Amniotic epithelial cell (primary cell): Measurements from ENCODE around the gene VWA7.

ENCODE experiments used
- DNase-seq: peaks from one replicate; pipeline ENCODE4 v3.0.0-alpha.2; 2010; ENCODE audit warnings: low read depth

The VWA7 gene

GRCh38 chr6:31778999-31779885, 2.1 kb upstream of the VWA7 start:
- DNase-seq = no peak

GRCh38 chr6:31778193-31778592, 1.1 kb upstream of the VWA7 start:
- no peak for DNase-seq

GRCh38 chr6:31777667-31778050, 531 bp upstream of the VWA7 start:
- no peak for DNase-seq

DNA sequence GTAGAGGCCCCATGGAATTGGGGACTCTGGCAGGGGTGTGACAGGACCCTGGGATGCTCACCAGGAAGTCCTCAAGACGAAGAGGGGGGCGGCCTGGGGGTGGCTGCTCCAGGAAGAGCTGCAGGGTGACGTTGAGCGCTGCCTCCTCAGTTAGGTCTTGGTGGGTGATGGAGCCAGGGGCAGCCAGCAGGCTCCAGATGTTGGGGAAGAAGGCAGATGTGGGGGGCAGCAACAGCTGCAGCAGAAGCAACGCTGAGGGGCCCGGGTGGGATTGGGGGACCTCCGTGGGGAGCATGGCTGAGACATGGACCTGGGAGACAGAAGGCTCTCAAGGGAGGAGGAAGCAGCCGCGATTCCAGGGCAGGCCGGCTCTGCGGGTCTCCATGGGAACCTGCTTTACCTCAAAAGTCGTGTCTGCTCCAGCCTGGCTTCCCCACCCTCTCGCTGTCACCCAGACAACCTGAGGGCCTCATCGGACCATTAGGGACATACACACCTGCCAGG, 591 bp downstream of the VWA7 start:
- no peak for DNase-seq

- DNase-seq = no peak
Observed at GRCh38 chr6:31775633-31776484, 1.3 kb downstream of the VWA7 start.

GRCh38 chr6:31775184-31775583, 1.9 kb downstream of the VWA7 start:
- DNase-seq = no peak

DNA sequence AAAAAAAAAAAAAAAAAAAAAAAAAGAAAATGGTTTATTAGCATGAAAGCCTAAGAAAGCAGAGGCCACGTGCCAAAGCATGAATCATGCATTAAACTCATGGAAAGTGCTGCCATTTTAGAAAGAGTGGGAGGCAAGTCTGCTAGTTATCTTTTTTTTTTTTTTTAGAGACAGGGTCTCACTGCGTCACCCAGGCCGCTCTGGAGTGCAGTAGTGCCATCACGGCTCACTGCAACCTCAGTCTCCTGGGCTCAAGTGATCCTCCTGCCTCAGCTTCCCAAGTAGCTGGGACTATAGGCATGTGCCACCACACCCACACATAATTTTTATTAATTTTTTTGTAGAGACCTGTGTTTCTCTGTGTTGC, 5.2 kb downstream of the VWA7 start:
- peak; percentile 39 for DNase-seq

DNA sequence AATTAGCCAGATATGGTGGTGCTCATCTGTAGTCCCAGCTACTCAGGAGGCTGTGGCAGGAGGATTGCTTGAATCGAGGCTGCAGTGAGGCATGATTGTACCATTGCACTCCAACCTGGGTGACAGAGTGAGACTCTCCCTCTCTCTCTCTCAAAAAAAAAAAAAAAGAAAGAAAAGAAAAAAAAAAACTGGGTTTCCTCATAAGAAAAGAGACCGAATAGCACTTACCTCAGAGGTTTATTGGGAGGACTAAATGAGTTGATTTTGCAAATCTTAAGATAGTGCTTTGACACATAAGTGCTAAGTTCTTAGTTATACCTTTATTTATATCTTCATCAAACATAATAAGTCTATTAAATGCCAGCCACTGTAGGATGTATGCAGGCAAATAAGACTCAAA, 6.3 kb downstream of the VWA7 start:
- DNase-seq = no peak

DNA sequence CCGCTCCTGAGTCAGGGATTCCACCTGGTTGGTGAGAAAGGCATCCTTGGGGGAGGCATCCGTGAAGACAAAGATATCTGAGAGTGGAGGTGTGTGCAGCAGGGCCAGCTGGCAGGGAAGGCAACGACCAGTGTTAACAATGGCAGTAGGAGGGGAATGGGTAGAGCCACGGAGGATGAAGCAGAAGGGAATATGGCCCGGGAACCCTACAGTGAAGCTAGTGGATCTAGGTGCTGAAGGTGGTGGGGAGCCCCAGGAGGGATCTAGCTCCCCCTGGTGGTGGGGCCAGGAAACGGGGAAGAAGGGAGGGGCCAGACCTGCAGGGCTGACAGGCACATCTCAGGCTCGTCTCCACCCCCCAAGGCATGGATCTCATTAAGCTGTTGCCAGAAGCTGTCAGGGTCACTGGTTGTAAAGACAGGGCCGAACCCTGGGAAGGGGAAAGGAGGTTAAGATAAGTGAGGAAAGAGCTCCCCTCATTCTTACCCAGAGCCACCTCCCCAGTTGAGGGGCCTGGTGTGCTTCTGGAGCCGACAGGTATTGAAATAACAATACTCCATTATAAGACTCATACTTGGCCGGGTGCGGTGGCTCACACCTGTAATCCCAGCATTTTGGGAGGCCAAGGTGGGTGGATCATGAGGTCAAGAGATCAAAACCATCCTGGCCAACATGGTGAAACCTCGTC, 7.3 kb downstream of the VWA7 start:
- DNase-seq = peak; percentile 52

DNA sequence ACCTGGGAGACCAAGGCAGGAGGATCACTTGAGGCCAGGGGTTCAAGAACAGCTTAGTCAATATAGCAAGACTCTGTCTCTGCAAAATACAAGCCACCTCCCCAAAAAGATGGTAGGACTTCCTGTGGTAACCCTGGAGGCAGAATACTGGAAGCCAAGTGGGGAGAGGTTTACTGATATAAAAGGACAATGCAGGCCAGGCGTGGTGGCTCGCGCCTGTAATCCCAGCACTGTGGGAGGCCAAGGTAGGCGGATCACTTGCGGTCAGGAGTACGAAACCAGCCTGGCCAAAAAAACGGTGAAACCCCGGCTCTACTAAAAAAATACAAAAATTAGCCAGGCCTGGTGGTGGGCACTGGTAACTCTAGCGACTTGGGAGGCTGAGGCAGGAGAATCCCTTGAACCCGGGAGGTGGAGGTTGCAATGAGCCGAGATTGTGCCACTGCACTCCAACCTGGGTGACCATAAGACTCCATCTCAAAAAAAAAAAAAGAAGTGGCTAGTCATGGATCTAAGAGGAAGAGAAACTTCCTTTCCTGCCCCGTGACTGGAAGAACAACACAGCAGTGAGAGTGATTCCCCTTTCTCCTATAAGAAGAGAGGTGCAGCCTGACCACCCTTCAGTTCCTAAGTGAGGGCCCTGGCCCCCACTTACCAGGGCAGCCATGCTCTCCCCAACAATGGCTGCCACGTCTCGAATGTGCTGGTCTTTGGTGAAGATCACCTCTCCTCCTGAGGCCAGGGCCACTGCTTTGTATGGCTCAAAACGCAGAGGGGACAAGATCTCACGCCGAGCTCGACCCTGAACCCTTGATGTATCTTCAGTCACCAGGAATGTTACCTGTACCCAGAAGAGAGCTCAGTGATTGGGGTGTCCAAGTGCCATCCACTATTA, 8.5 kb downstream of the VWA7 start:
- DNase-seq = no peak

- DNase-seq = no peak
Observed at GRCh38 chr6:31767096-31767645, 10.0 kb downstream of the VWA7 start.

GRCh38 chr6:31765910-31766794, 11.0 kb downstream of the VWA7 start:
- no peak for DNase-seq

- no peak for DNase-seq
Observed at GRCh38 chr6:31765559-31765909, 11.6 kb downstream of the VWA7 start.

DNA sequence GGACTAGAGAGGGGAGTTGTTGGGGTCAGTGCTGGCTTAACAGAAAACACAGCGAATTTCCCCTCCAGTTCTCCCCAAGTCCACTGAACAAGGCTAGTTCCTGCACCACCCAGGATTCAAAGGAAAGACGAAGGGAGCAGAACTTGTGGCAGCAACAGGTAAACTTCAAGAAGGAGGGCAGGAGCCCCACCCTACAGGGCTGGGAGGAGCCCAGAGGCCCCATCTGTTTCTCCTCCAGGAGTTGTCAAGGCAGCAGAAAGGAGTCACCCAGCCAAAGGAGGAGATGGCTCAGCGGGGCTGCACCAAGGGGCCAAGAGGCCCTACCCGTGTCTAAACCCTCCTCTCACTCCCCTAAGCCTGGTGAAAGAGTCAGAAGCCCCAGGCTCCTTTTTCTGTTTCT, 12.9 kb downstream of the VWA7 start:
- DNase-seq = no peak

DNA sequence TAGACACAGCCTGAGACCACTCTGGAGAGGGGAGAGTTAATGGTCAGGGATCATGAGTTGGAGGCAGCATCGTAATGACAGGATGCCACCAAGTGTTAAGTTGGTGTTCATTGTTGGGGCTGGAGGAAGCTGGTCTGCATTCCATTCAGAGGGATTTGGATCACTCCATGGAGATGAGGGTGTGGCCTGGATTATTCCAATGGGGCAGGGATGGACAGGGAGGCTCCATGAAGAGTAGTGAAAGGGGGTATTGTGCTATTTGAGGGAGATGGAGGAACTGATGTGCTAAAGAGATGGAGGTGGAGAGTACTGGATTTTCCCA, 13.5 kb downstream of the VWA7 start:
- DNase-seq = no peak

GRCh38 chr6:31762878-31763618, 14.1 kb downstream of the VWA7 start:
- no peak for DNase-seq

DNA sequence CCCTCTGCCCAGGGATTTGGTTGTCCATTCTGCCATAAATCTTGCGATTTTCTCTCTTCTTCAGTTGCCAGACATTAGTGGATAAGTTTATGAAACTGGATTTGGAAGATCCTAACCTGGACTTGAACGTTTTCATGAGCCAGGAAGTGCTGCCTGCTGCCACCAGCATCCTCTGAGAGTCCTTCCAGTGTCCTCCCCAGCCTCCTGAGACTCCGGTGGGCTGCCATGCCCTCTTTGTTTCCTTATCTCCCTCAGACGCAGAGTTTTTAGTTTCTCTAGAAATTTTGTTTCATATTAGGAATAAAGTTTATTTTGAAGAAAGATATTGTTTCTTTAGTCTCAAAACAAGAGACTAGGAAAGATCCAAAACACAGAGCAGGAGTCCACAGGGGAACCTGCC, 14.8 kb downstream of the VWA7 start, which contains the start of gene SAPCD1:
SAPCD1 (plus strand) TSS at position 301 of the 400 bp plus-strand sequence. CDS start 399 bp downstream, outside the sequence.
- no peak for DNase-seq

- DNase-seq = no peak
Observed at GRCh38 chr6:31761343-31761742, 15.8 kb downstream of the VWA7 start.

- DNase-seq = no peak
Observed at GRCh38 chr6:31760790-31761189, 16.3 kb downstream of the VWA7 start.
